IMR-90 (cell line): ENCODE data around the gene EHBP1L1. TPM values are rescaled to one million over a fixed set of nuclear protein-coding genes. Genes with fewer than 3 reads are reported as not detected.

Source experiments
- ATAC-seq: fragments of 200-7000 bp; cut with Tn5 transposase; 2 replicates; pipeline ENCODE4 v1.9.1; 2020; ENCODE audit warnings: low read depth, mild to moderate bottlenecking, moderate library complexity
- BruUV-seq: library from RNA; stranded (reverse); fragments of 400-500 nt; replicated peaks from 2 replicates; lab custom pipeline; 2021; lab: Mats Ljungman, UMichigan
- CTCF ChIA-PET: fragments of 300-600 bp; formaldehyde crosslinking; extraction: SDS; loops from one replicate; lab custom pipeline; 2021; ENCODE audit warnings: antibody characterized with exemption; lab: Yijun Ruan, JAX
- POLR2A ChIA-PET: fragments of 300-600 bp; sonication (Branson Sonifier 250); formaldehyde crosslinking; loops from one replicate; lab custom pipeline; 2022; ENCODE audit warnings: antibody characterized with exemption; ENCODE audit not compliant: unreplicated experiment; lab: Charles Lee
- DNase-seq: peaks from one replicate; pipeline ENCODE4 v3.0.0; 2013
- H2AFZ ChIP-seq: replicated peaks from 2 replicates; pipeline ENCODE3; 2013; ENCODE audit warnings: low read length, mild to moderate bottlenecking; ENCODE audit not compliant: poor library complexity
- H2AK5ac ChIP-seq: 2 replicates; pipeline ENCODE4 v1.6.1; 2013; ENCODE audit warnings: low read depth, low read length, inconsistent platforms
- H2AK9ac ChIP-seq: replicated peaks from 2 replicates; pipeline ENCODE3; 2013; ENCODE audit warnings: mild to moderate bottlenecking, low read depth, low read length, moderate library complexity; ENCODE audit not compliant: poor library complexity
- H2BK120ac ChIP-seq: 2 replicates; pipeline ENCODE4 v1.6.1; 2013; ENCODE audit warnings: low read depth, low read length, inconsistent platforms
- H2BK15ac ChIP-seq: 3 replicates; pipeline ENCODE4 v1.6.1; 2013; ENCODE audit warnings: low read depth, low read length, inconsistent platforms
- H2BK20ac ChIP-seq: 2 replicates; pipeline ENCODE4 v1.6.1; 2013; ENCODE audit warnings: low read depth, mild to moderate bottlenecking, inconsistent platforms, low read length, moderate library complexity
- H2BK5ac ChIP-seq: 2 replicates; pipeline ENCODE4 v1.6.1; 2013; ENCODE audit warnings: mild to moderate bottlenecking, low read depth, low read length, inconsistent platforms; ENCODE audit not compliant: poor library complexity, severe bottlenecking
- H3K14ac ChIP-seq: replicated peaks from 2 replicates; pipeline ENCODE4 v1.6.1; 2013; ENCODE audit warnings: low read depth, low read length, inconsistent platforms
- H3K18ac ChIP-seq: 2 replicates; pipeline ENCODE4 v1.6.1; 2013; ENCODE audit warnings: low read depth, low read length, control low read depth
- H3K23ac ChIP-seq: 2 replicates; pipeline ENCODE4 v1.6.1; 2013; ENCODE audit warnings: low read depth, low read length, inconsistent platforms
- H3K27ac ChIP-seq: 2 replicates; pipeline ENCODE4 v1.5.1; 2013; ENCODE audit warnings: mild to moderate bottlenecking, control low read depth, low read length; ENCODE audit not compliant: insufficient read depth
- H3K27me3 ChIP-seq: 2 replicates; pipeline ENCODE4 v1.6.1; 2013; ENCODE audit warnings: low read length; ENCODE audit not compliant: control insufficient read depth, insufficient read depth
- H3K36me3 ChIP-seq: 2 replicates; pipeline ENCODE4 v1.6.1; 2013; ENCODE audit warnings: low read length, mixed read lengths; ENCODE audit not compliant: control insufficient read depth, insufficient read depth
- H3K4ac ChIP-seq: 2 replicates; pipeline ENCODE4 v1.6.1; 2013; ENCODE audit warnings: low read depth, low read length, inconsistent platforms
- H3K4me1 ChIP-seq: 2 replicates; pipeline ENCODE4 v1.6.1; 2013; ENCODE audit warnings: low read length, mixed read lengths; ENCODE audit not compliant: control insufficient read depth, insufficient read depth
- H3K4me2 ChIP-seq: 2 replicates; pipeline ENCODE4 v1.6.1; 2013; ENCODE audit warnings: low read depth, mild to moderate bottlenecking, control low read depth, low read length, moderate library complexity
- H3K4me3 ChIP-seq: 2 replicates; pipeline ENCODE4 v1.5.1; 2013; ENCODE audit warnings: low read depth, mild to moderate bottlenecking, control low read depth, low read length, moderate library complexity; ENCODE audit not compliant: insufficient read depth
- H3K56ac ChIP-seq: 2 replicates; pipeline ENCODE4 v1.6.1; 2013; ENCODE audit warnings: low read length, inconsistent platforms; ENCODE audit not compliant: insufficient read depth; ENCODE audit errors: extremely low read depth
- H3K79me1 ChIP-seq, 2 experiments: 2 replicates each; pipeline ENCODE4 v1.6.1; 2013; ENCODE audit warnings: low read length in 2 of 2, inconsistent platforms in 1 of 2, low read depth in 1 of 2
- H3K9ac ChIP-seq: 2 replicates; pipeline ENCODE4 v1.6.1; 2013; ENCODE audit warnings: low read depth, low read length, control low read depth
- H3K9me1 ChIP-seq: 2 replicates; pipeline ENCODE4 v1.6.1; 2013; ENCODE audit warnings: low read length, inconsistent platforms; ENCODE audit not compliant: insufficient read depth
- H3K9me3 ChIP-seq: 2 replicates; pipeline ENCODE4 v1.6.1; 2013; ENCODE audit warnings: low read length; ENCODE audit not compliant: control insufficient read depth, insufficient read depth
- H4K20me1 ChIP-seq: 2 replicates; pipeline ENCODE4 v1.6.1; 2013; ENCODE audit warnings: low read length, inconsistent platforms; ENCODE audit not compliant: insufficient read depth
- H4K5ac ChIP-seq: 2 replicates; pipeline ENCODE4 v1.6.1; 2013; ENCODE audit warnings: mild to moderate bottlenecking, low read depth, low read length, control low read depth
- H4K8ac ChIP-seq, 2 experiments: 2 replicates each; pipeline ENCODE4 v1.6.1; 2013; ENCODE audit warnings: low read depth in 2 of 2, low read length in 2 of 2, control low read depth in 1 of 2, inconsistent platforms in 1 of 2
- H4K91ac ChIP-seq: 2 replicates; pipeline ENCODE4 v1.6.1; 2013; ENCODE audit warnings: low read depth, low read length, inconsistent platforms; ENCODE audit not compliant: insufficient read depth
- BHLHE40 ChIP-seq: fragments of 150-350 bp; IDR thresholded peaks from 2 replicates; pipeline ENCODE4 v1.6.1; 2016; ENCODE audit warnings: mild to moderate bottlenecking, low read depth, low read length
- CEBPB ChIP-seq: IDR thresholded peaks from 2 replicates; pipeline ENCODE4 v1.6.1; 2012; ENCODE audit warnings: low read depth, low read length, improper control_type of control experiment
- CHD1 ChIP-seq: IDR thresholded peaks from 2 replicates; pipeline ENCODE4 v1.6.1; 2012; ENCODE audit warnings: low read depth, low read length, improper control_type of control experiment
- FOS ChIP-seq: fragments of 150-350 bp; IDR thresholded peaks from 2 replicates; pipeline ENCODE4 v1.6.1; 2016; ENCODE audit warnings: low read depth, low read length
- MAZ ChIP-seq: IDR thresholded peaks from 2 replicates; pipeline ENCODE4 v1.6.1; 2012; ENCODE audit warnings: low read depth, mild to moderate bottlenecking, low read length, improper control_type of control experiment, moderate library complexity, borderline replicate concordance
- MXI1 ChIP-seq: IDR thresholded peaks from 2 replicates; pipeline ENCODE4 v1.6.1; 2012; ENCODE audit warnings: low read depth, mild to moderate bottlenecking, low read length, moderate library complexity, borderline replicate concordance
- NFE2L2 ChIP-seq: fragments of 150-350 bp; IDR thresholded peaks from 2 replicates; pipeline ENCODE4 v1.6.1; 2016; ENCODE audit warnings: low read depth, mild to moderate bottlenecking, low read length
- POLR2A ChIP-seq: IDR thresholded peaks from 2 replicates; pipeline ENCODE4 v1.6.1; 2012; ENCODE audit warnings: mild to moderate bottlenecking, low read depth, low read length
- RAD21 ChIP-seq: IDR thresholded peaks from 2 replicates; pipeline ENCODE4 v1.6.1; 2012; ENCODE audit warnings: low read length, improper control_type of control experiment
- RCOR1 ChIP-seq: IDR thresholded peaks from 2 replicates; pipeline ENCODE4 v1.6.1; 2012; ENCODE audit warnings: mild to moderate bottlenecking, low read length, improper control_type of control experiment; ENCODE audit not compliant: insufficient replicate concordance
- SMC3 ChIP-seq: fragments of 150-350 bp; IDR thresholded peaks from 2 replicates; pipeline ENCODE4 v1.6.1; 2016; ENCODE audit warnings: low read depth, mild to moderate bottlenecking, antibody characterized with exemption, low read length, moderate library complexity
- WGBS, 2 experiments: methylation state at CpG; one replicate each; pipeline versions ENCODE4 v1.1.5 to v1.1.7; 2013; ENCODE audit warnings: missing lambda C conversion rate in 2 of 2; ENCODE audit not compliant: insufficient read length in 1 of 2; ENCODE audit errors: extremely low coverage in 2 of 2; 5-methylcytosine and 5-hydroxymethylcytosine counted together
- dilution Hi-C: fragments of 300-500 bp; cut with HindIII; formaldehyde crosslinking; loops from one replicate; pipeline ENCODE4 v1.14.3; 2018; ENCODE audit warnings: low sequenced_read_pairs; ENCODE audit not compliant: unreplicated experiment
- in situ Hi-C: fragments of 300-500 bp; cut with MboI; formaldehyde crosslinking; loops from 3 replicates; pipeline ENCODE4 v1.14.3; 2019; ENCODE audit warnings: low sequenced_read_pairs, inconsistent platforms, mixed read lengths
- intact Hi-C: fragments of 100-400 bp; cut with micrococcal nuclease; formaldehyde crosslinking; loops from 2 replicates; pipeline ENCODE4 v1.10.0; 2022
- polyA plus RNA-seq, 3 experiments: library from polyadenylated mRNA; depleted of rRNA; stranded (reverse); fragments of >200 nt; gene quantifications; 2 replicates each; pipeline ENCODE4 v1.2.3, GENCODE V29; 2012; ENCODE audit warnings: low replicate concordance in 1 of 3
- total RNA-seq: library from RNA; depleted of rRNA; stranded (reverse); fragments of >200 nt; gene quantifications from 2 replicates; pipeline ENCODE4 v1.2.3, GENCODE V29; 2012
- TF ChIP-seq, protein P1 (sequence below): fragments of 150-350 bp; IDR thresholded peaks from 2 replicates; pipeline ENCODE4 v1.6.1; 2016; ENCODE audit warnings: low read depth, mild to moderate bottlenecking, low read length, moderate library complexity, borderline replicate concordance
- TF ChIP-seq, protein P2 (sequence below): conservative IDR thresholded peaks from 2 replicates; pipeline ENCODE4 v1.5.1; 2012; ENCODE audit warnings: mild to moderate bottlenecking, low read depth, low read length, improper control_type of control experiment
- TF ChIP-seq, protein P3 (sequence below): fragments of 150-350 bp; IDR thresholded peaks from 2 replicates; pipeline ENCODE4 v1.6.1; 2017; ENCODE audit warnings: mild to moderate bottlenecking, antibody characterized with exemption, low read length, low read depth

The EHBP1L1 gene
- total and polyA plus RNA-seq, 2 of the 4 experiments (the other 2 are of a cell fraction), result 10.0 to 27.4 TPM

DNA sequence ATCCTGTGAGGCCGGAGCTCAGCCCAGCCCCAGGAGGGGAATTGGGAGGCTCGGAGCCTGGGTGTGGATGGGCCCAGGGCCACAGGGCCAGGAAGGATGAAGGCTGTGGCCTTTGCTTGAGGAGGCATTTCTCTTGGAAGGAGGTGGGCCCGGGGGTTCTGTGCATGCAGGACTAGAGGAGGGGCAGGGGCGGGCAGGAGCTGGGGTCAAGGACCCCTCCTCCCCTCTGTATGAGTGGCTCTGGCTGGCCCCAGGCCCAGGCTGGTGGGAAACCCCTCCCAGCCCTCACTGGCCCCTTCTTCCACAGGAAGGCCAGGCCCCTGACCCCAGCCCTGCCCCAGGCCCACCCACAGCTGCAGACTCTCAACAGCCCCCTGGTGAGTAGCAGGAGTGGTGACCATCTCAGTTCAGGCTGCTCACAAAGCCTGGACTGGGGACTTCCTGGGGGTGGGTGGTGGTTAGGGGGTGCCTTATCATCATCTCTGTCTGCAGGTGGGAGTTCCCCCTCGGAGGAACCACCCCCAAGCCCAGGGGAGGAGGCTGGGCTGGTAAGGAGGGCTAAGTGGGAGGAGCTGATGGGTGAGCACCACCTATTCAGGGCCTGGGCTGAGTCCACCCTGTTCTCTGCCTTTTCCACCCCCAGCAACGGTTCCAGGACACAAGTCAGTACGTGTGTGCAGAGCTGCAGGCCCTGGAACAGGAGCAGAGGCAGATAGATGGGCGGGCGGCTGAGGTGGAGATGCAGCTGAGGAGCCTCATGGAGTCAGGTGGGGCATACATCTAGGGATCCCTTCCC is 13.8 kb downstream of the EHBP1L1 start:
- peaks cover 4% of the 10 kb centered on the region for H3K4me1 ChIP-seq
- H4K91ac ChIP-seq, result no peak overlapping the region
- no peak overlapping the region for H4K8ac ChIP-seq
- BruUV-seq, result no TSS peak
- no CpG with 5 or more reads among the region's 9 CpGs for WGBS, 2 experiments
- peaks cover 9% of the 10 kb centered on the region for H4K20me1 ChIP-seq
- H3K27ac ChIP-seq, result no peak overlapping the region
- H3K9me1 ChIP-seq, result no peaks in the 10 kb centered on the region
- no peak overlapping the region for H3K14ac ChIP-seq
- no peak overlapping the region for H3K18ac ChIP-seq
- H2AK9ac ChIP-seq, result no peak overlapping the region
- H2BK15ac ChIP-seq, result no peak overlapping the region
- in situ Hi-C loops (no loop called here), intact Hi-C loops (loop anchor here (2.0 kb wide), 1 partner anchor 13 kb away; the partner anchor contains the start of gene EHBP1L1), dilution Hi-C loops (no loop called here)
- H3K23ac ChIP-seq, result no peak overlapping the region
- no peak overlapping the region for H2BK5ac ChIP-seq
- no peak overlapping the region for H2BK120ac ChIP-seq
- no peak overlapping the region for H3K9ac ChIP-seq
- CTCF ChIA-PET, result interaction anchor here (0.9 kb wide), 1 partner anchor 49 kb away, joined by 4 read pairs; no protein-coding TSS in a partner anchor
- TF ChIP-seq CEBPB (no peak), SMC3 (no peak), MAZ (no peak), FOS (no peak), MXI1 (no peak), NFE2L2 (no peak), POLR2A (no peak), CHD1 (no peak), RAD21 (no peak), BHLHE40 (no peak), RCOR1 (no peak)
- TF ChIP-seq, protein P1, sequence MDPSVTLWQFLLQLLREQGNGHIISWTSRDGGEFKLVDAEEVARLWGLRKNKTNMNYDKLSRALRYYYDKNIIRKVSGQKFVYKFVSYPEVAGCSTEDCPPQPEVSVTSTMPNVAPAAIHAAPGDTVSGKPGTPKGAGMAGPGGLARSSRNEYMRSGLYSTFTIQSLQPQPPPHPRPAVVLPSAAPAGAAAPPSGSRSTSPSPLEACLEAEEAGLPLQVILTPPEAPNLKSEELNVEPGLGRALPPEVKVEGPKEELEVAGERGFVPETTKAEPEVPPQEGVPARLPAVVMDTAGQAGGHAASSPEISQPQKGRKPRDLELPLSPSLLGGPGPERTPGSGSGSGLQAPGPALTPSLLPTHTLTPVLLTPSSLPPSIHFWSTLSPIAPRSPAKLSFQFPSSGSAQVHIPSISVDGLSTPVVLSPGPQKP, result no peak
- TF ChIP-seq, protein P2, sequence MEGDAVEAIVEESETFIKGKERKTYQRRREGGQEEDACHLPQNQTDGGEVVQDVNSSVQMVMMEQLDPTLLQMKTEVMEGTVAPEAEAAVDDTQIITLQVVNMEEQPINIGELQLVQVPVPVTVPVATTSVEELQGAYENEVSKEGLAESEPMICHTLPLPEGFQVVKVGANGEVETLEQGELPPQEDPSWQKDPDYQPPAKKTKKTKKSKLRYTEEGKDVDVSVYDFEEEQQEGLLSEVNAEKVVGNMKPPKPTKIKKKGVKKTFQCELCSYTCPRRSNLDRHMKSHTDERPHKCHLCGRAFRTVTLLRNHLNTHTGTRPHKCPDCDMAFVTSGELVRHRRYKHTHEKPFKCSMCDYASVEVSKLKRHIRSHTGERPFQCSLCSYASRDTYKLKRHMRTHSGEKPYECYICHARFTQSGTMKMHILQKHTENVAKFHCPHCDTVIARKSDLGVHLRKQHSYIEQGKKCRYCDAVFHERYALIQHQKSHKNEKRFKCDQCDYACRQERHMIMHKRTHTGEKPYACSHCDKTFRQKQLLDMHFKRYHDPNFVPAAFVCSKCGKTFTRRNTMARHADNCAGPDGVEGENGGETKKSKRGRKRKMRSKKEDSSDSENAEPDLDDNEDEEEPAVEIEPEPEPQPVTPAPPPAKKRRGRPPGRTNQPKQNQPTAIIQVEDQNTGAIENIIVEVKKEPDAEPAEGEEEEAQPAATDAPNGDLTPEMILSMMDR, result no peak
- TF ChIP-seq, protein P3, sequence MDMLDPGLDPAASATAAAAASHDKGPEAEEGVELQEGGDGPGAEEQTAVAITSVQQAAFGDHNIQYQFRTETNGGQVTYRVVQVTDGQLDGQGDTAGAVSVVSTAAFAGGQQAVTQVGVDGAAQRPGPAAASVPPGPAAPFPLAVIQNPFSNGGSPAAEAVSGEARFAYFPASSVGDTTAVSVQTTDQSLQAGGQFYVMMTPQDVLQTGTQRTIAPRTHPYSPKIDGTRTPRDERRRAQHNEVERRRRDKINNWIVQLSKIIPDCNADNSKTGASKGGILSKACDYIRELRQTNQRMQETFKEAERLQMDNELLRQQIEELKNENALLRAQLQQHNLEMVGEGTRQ, result no peak
- peaks cover 32% of the 10 kb centered on the region for H3K36me3 ChIP-seq
- H4K5ac ChIP-seq, result no peak overlapping the region
- H2AFZ ChIP-seq, result no peak overlapping the region
- no peak overlapping the region for H3K4ac ChIP-seq
- ATAC-seq (no peak), DNase-seq (no peak)
- POLR2A ChIA-PET, result interaction anchor here (0.5 kb wide), 1 partner anchor 25 kb away, joined by 5 read pairs; no protein-coding TSS in a partner anchor
- no peak overlapping the region for H3K4me2 ChIP-seq
- no peaks in the 10 kb centered on the region for H3K9me3 ChIP-seq
- no peaks in the 10 kb centered on the region for H3K27me3 ChIP-seq
- no peak overlapping the region for H2BK20ac ChIP-seq
- H3K56ac ChIP-seq, result no peak overlapping the region
- peaks cover 0 to 16% of the 10 kb centered on the region in 2 experiments; a peak in 1 of 4 replicates for H3K79me1 ChIP-seq
- no peak overlapping the region for H3K4me3 ChIP-seq
- no peak overlapping the region for H2AK5ac ChIP-seq
